IMR-90 (cell line): ENCODE data around the gene SEC61A1. TPM values are rescaled to one million over a fixed set of nuclear protein-coding genes. Genes with fewer than 3 reads are reported as not detected.

Experiments used
- ATAC-seq: fragments of 200-7000 bp; cut with Tn5 transposase; 2 replicates; pipeline ENCODE4 v1.9.1; 2020; ENCODE audit warnings: low read depth, mild to moderate bottlenecking, moderate library complexity
- BruUV-seq: library from RNA; stranded (reverse); fragments of 400-500 nt; replicated peaks from 2 replicates; lab custom pipeline; 2021; lab: Mats Ljungman, UMichigan
- CTCF ChIA-PET: fragments of 300-600 bp; formaldehyde crosslinking; extraction: SDS; loops from one replicate; lab custom pipeline; 2021; ENCODE audit warnings: antibody characterized with exemption; lab: Yijun Ruan, JAX
- POLR2A ChIA-PET: fragments of 300-600 bp; sonication (Branson Sonifier 250); formaldehyde crosslinking; loops from one replicate; lab custom pipeline; 2022; ENCODE audit warnings: antibody characterized with exemption; ENCODE audit not compliant: unreplicated experiment; lab: Charles Lee
- DNase-seq: peaks from one replicate; pipeline ENCODE4 v3.0.0; 2013
- H2AFZ ChIP-seq: replicated peaks from 2 replicates; pipeline ENCODE3; 2013; ENCODE audit warnings: low read length, mild to moderate bottlenecking; ENCODE audit not compliant: poor library complexity
- H2AK5ac ChIP-seq: 2 replicates; pipeline ENCODE4 v1.6.1; 2013; ENCODE audit warnings: low read depth, low read length, inconsistent platforms
- H2AK9ac ChIP-seq: replicated peaks from 2 replicates; pipeline ENCODE3; 2013; ENCODE audit warnings: mild to moderate bottlenecking, low read depth, low read length, moderate library complexity; ENCODE audit not compliant: poor library complexity
- H2BK120ac ChIP-seq: 2 replicates; pipeline ENCODE4 v1.6.1; 2013; ENCODE audit warnings: low read depth, low read length, inconsistent platforms
- H2BK15ac ChIP-seq: 3 replicates; pipeline ENCODE4 v1.6.1; 2013; ENCODE audit warnings: low read depth, low read length, inconsistent platforms
- H2BK20ac ChIP-seq: 2 replicates; pipeline ENCODE4 v1.6.1; 2013; ENCODE audit warnings: low read depth, mild to moderate bottlenecking, inconsistent platforms, low read length, moderate library complexity
- H2BK5ac ChIP-seq: 2 replicates; pipeline ENCODE4 v1.6.1; 2013; ENCODE audit warnings: mild to moderate bottlenecking, low read depth, low read length, inconsistent platforms; ENCODE audit not compliant: poor library complexity, severe bottlenecking
- H3K14ac ChIP-seq: replicated peaks from 2 replicates; pipeline ENCODE4 v1.6.1; 2013; ENCODE audit warnings: low read depth, low read length, inconsistent platforms
- H3K18ac ChIP-seq: 2 replicates; pipeline ENCODE4 v1.6.1; 2013; ENCODE audit warnings: low read depth, low read length, control low read depth
- H3K23ac ChIP-seq: 2 replicates; pipeline ENCODE4 v1.6.1; 2013; ENCODE audit warnings: low read depth, low read length, inconsistent platforms
- H3K27ac ChIP-seq: 2 replicates; pipeline ENCODE4 v1.5.1; 2013; ENCODE audit warnings: mild to moderate bottlenecking, control low read depth, low read length; ENCODE audit not compliant: insufficient read depth
- H3K27me3 ChIP-seq: 2 replicates; pipeline ENCODE4 v1.6.1; 2013; ENCODE audit warnings: low read length; ENCODE audit not compliant: control insufficient read depth, insufficient read depth
- H3K36me3 ChIP-seq: 2 replicates; pipeline ENCODE4 v1.6.1; 2013; ENCODE audit warnings: low read length, mixed read lengths; ENCODE audit not compliant: control insufficient read depth, insufficient read depth
- H3K4ac ChIP-seq: 2 replicates; pipeline ENCODE4 v1.6.1; 2013; ENCODE audit warnings: low read depth, low read length, inconsistent platforms
- H3K4me1 ChIP-seq: 2 replicates; pipeline ENCODE4 v1.6.1; 2013; ENCODE audit warnings: low read length, mixed read lengths; ENCODE audit not compliant: control insufficient read depth, insufficient read depth
- H3K4me2 ChIP-seq: 2 replicates; pipeline ENCODE4 v1.6.1; 2013; ENCODE audit warnings: low read depth, mild to moderate bottlenecking, control low read depth, low read length, moderate library complexity
- H3K4me3 ChIP-seq: 2 replicates; pipeline ENCODE4 v1.5.1; 2013; ENCODE audit warnings: low read depth, mild to moderate bottlenecking, control low read depth, low read length, moderate library complexity; ENCODE audit not compliant: insufficient read depth
- H3K56ac ChIP-seq: 2 replicates; pipeline ENCODE4 v1.6.1; 2013; ENCODE audit warnings: low read length, inconsistent platforms; ENCODE audit not compliant: insufficient read depth; ENCODE audit errors: extremely low read depth
- H3K79me1 ChIP-seq, 2 experiments: 2 replicates each; pipeline ENCODE4 v1.6.1; 2013; ENCODE audit warnings: low read length in 2 of 2, inconsistent platforms in 1 of 2, low read depth in 1 of 2
- H3K9ac ChIP-seq: 2 replicates; pipeline ENCODE4 v1.6.1; 2013; ENCODE audit warnings: low read depth, low read length, control low read depth
- H3K9me1 ChIP-seq: 2 replicates; pipeline ENCODE4 v1.6.1; 2013; ENCODE audit warnings: low read length, inconsistent platforms; ENCODE audit not compliant: insufficient read depth
- H3K9me3 ChIP-seq: 2 replicates; pipeline ENCODE4 v1.6.1; 2013; ENCODE audit warnings: low read length; ENCODE audit not compliant: control insufficient read depth, insufficient read depth
- H4K20me1 ChIP-seq: 2 replicates; pipeline ENCODE4 v1.6.1; 2013; ENCODE audit warnings: low read length, inconsistent platforms; ENCODE audit not compliant: insufficient read depth
- H4K5ac ChIP-seq: 2 replicates; pipeline ENCODE4 v1.6.1; 2013; ENCODE audit warnings: mild to moderate bottlenecking, low read depth, low read length, control low read depth
- H4K8ac ChIP-seq, 2 experiments: 2 replicates each; pipeline ENCODE4 v1.6.1; 2013; ENCODE audit warnings: low read depth in 2 of 2, low read length in 2 of 2, control low read depth in 1 of 2, inconsistent platforms in 1 of 2
- H4K91ac ChIP-seq: 2 replicates; pipeline ENCODE4 v1.6.1; 2013; ENCODE audit warnings: low read depth, low read length, inconsistent platforms; ENCODE audit not compliant: insufficient read depth
- CTCF ChIP-seq: conservative IDR thresholded peaks from 2 replicates; pipeline ENCODE4 v1.5.1; 2012; ENCODE audit warnings: mild to moderate bottlenecking, low read depth, low read length, improper control_type of control experiment
- SMC3 ChIP-seq: fragments of 150-350 bp; IDR thresholded peaks from 2 replicates; pipeline ENCODE4 v1.6.1; 2016; ENCODE audit warnings: low read depth, mild to moderate bottlenecking, antibody characterized with exemption, low read length, moderate library complexity
- WGBS, 2 experiments: methylation state at CpG; one replicate each; pipeline versions ENCODE4 v1.1.5 to v1.1.7; 2013; ENCODE audit warnings: missing lambda C conversion rate in 2 of 2; ENCODE audit not compliant: insufficient read length in 1 of 2; ENCODE audit errors: extremely low coverage in 2 of 2; 5-methylcytosine and 5-hydroxymethylcytosine counted together
- dilution Hi-C: fragments of 300-500 bp; cut with HindIII; formaldehyde crosslinking; loops from one replicate; pipeline ENCODE4 v1.14.3; 2018; ENCODE audit warnings: low sequenced_read_pairs; ENCODE audit not compliant: unreplicated experiment
- in situ Hi-C: fragments of 300-500 bp; cut with MboI; formaldehyde crosslinking; loops from 3 replicates; pipeline ENCODE4 v1.14.3; 2019; ENCODE audit warnings: low sequenced_read_pairs, inconsistent platforms, mixed read lengths
- intact Hi-C: fragments of 100-400 bp; cut with micrococcal nuclease; formaldehyde crosslinking; loops from 2 replicates; pipeline ENCODE4 v1.10.0; 2022
- polyA plus RNA-seq, 3 experiments: library from polyadenylated mRNA; depleted of rRNA; stranded (reverse); fragments of >200 nt; gene quantifications; 2 replicates each; pipeline ENCODE4 v1.2.3, GENCODE V29; 2012; ENCODE audit warnings: low replicate concordance in 1 of 3
- total RNA-seq: library from RNA; depleted of rRNA; stranded (reverse); fragments of >200 nt; gene quantifications from 2 replicates; pipeline ENCODE4 v1.2.3, GENCODE V29; 2012

Gene SEC61A1
- total and polyA plus RNA-seq, 2 of the 4 experiments (the other 2 are of a cell fraction) = 377 to 478 TPM

DNA sequence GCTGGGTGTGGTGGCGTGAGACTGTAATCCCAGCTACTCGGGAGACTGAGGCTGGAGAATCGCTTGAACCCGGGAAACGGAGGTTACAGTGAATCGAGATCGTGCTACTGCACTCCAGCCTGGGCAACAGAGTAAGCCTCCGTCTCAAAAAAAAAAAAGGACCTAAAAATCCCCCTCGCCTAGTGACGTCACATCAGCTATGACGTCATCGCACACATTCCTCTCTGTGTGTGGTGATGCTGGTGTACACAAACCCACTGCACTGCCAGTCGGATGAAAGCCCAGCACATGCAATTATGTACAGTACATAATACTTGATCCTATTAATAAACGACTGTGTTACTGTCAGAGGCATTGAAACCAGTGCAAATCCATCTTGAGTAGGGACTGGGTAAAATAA lies 40.2 kb upstream of the SEC61A1 start:
- peaks cover 2% of the 10 kb centered on the region; the same call in 1 of the 2 replicates for H3K4me1 ChIP-seq
- no peaks in the 10 kb centered on the region for H3K79me1 ChIP-seq
- H3K9me1 ChIP-seq = peaks cover 3% of the 10 kb centered on the region; the same call in 1 of the 2 replicates
- H2BK15ac ChIP-seq = no peak overlapping the region
- dilution Hi-C loops = no loop called here
- no TSS peak for BruUV-seq
- H2BK5ac ChIP-seq = no peak overlapping the region
- no peak overlapping the region for H2AFZ ChIP-seq
- no peak for TF ChIP-seq SMC3
- TF ChIP-seq CTCF = no peak
- no peak overlapping the region for H4K5ac ChIP-seq
- H3K27me3 ChIP-seq = peaks cover 10% of the 10 kb centered on the region
- no peak overlapping the region for H2AK5ac ChIP-seq
- in situ Hi-C loops = no loop called here
- CTCF ChIA-PET = no interaction called here
- H4K91ac ChIP-seq = no peak overlapping the region
- ATAC-seq (no peak), DNase-seq (no peak)
- no peak overlapping the region for H3K18ac ChIP-seq
- H3K36me3 ChIP-seq = no peaks in the 10 kb centered on the region
- no peak overlapping the region for H3K4ac ChIP-seq
- no peak overlapping the region for H3K4me3 ChIP-seq
- H3K23ac ChIP-seq = no peak overlapping the region
- POLR2A ChIA-PET = no interaction called here
- no peak overlapping the region for H4K8ac ChIP-seq
- H2BK120ac ChIP-seq = no peak overlapping the region
- intact Hi-C loops = no loop called here
- no peak overlapping the region for H3K14ac ChIP-seq
- H3K56ac ChIP-seq = no peak overlapping the region
- H2BK20ac ChIP-seq = no peak overlapping the region
- no peak overlapping the region for H3K4me2 ChIP-seq
- peaks cover 2% of the 10 kb centered on the region; the same call in 1 of the 2 replicates for H3K9me3 ChIP-seq
- H3K9ac ChIP-seq = no peak overlapping the region
- H2AK9ac ChIP-seq = no peak overlapping the region
- WGBS, 2 experiments = 63% methylated on average over 3 of the region's 14 CpGs; no CpG with 5 or more reads in 1 of the 2 experiments
- H4K20me1 ChIP-seq = no peaks in the 10 kb centered on the region
- no peak overlapping the region for H3K27ac ChIP-seq
